ENCODE data around the gene PAPPA2. TPM values are rescaled to one million over a fixed set of nuclear protein-coding genes. Genes with fewer than 3 reads are reported as not detected.
A peak's percentile ranks its signal among the peaks of the same experiment; 100 is the strongest.

The PAPPA2 gene
- total and polyA plus RNA-seq, 11 donors: 0.04 to 1.5 (median 0.38) TPM

GRCh38 chr1:176795929-176796328 is 333.0 kb downstream of the PAPPA2 start:
- Histone ChIP-seq H3K4me3 (no peak overlapping the region), H3K4me1 (peaks cover 0 to 6% (median 0%) of the 10 kb centered on the region in 12 donors), H3K36me3 (no peaks in the 10 kb centered on the region), H3K27ac (no peak overlapping the region), H3K9me3 (no peaks in the 10 kb centered on the region), H3K27me3 (no peaks in the 10 kb centered on the region)
- DNase-seq (no peak), ATAC-seq (peak in 1 of 4 donors; percentile 44)
- intact Hi-C loops (cut with DNase I): no loop called here
- 39 to 65% (median 54%) methylated on average over 2 of the region's 2 CpGs for WGBS, 4 donors
- TF ChIP-seq POLR2A (IDR thresholded peaks at IDR 0.05): no peak
- no peak for TF ChIP-seq CTCF (IDR thresholded peaks at IDR 0.05)

GRCh38 chr1:176796583-176796982 is 333.6 kb downstream of the PAPPA2 start:
- H3K4me3 ChIP-seq: no peak overlapping the region
- ATAC-seq: no peak

GRCh38 chr1:176799327-176799726 is 336.4 kb downstream of the PAPPA2 start:
- H3K27ac ChIP-seq: no peak overlapping the region
- no peaks in the 10 kb centered on the region for H3K36me3 ChIP-seq
- no peak for TF ChIP-seq CTCF (IDR thresholded peaks at IDR 0.05)
- no peak for TF ChIP-seq POLR2A (IDR thresholded peaks at IDR 0.05)
- no peaks in the 10 kb centered on the region for H3K9me3 ChIP-seq
- peaks cover 0 to 25% (median 4%) of the 10 kb centered on the region in 12 donors for H3K4me1 ChIP-seq
- DNase-seq (no peak), ATAC-seq (no peak)
- H3K27me3 ChIP-seq: no peaks in the 10 kb centered on the region
- no peak overlapping the region for H3K4me3 ChIP-seq
- intact Hi-C loops (cut with DNase I): no loop called here
- 87 to 95% (median 92%) methylated on average over 3 of the region's 3 CpGs for WGBS, 4 donors

More at GRCh38 chr1:176796583-176796982, 333.6 kb downstream of the PAPPA2 start:
- no peaks in the 10 kb centered on the region for H3K9me3 ChIP-seq
- 50 to 66% (median 60%) methylated on average over 1 of the region's 1 CpG for WGBS, 4 donors
- TF ChIP-seq POLR2A (IDR thresholded peaks at IDR 0.05) (no peak), CTCF (IDR thresholded peaks at IDR 0.05) (no peak)
- no peak for DNase-seq
- H3K27ac ChIP-seq: no peak overlapping the region
- H3K36me3 ChIP-seq: no peaks in the 10 kb centered on the region
- H3K4me1 ChIP-seq: peaks cover 0 to 8% (median 2%) of the 10 kb centered on the region in 12 donors
- H3K27me3 ChIP-seq: no peaks in the 10 kb centered on the region
- intact Hi-C loops (cut with DNase I): no loop called here

- Histone ChIP-seq H3K36me3 (no peaks in the 10 kb centered on the region), H3K4me1 (peaks cover 0 to 25% (median 4%) of the 10 kb centered on the region in 12 donors), H3K27ac (peak overlapping the region in 5 of 12 donors; percentile 12 to 44 (median 22)), H3K9me3 (no peaks in the 10 kb centered on the region), H3K27me3 (no peaks in the 10 kb centered on the region), H3K4me3 (no peak overlapping the region)
- ATAC-seq (peak; percentile 42 to 74 (median 68)), DNase-seq (peak in 2 of 5 donors; percentile 26 to 34)
- 29 to 42% (median 34%) methylated on average over 5 of the region's 5 CpGs for WGBS, 4 donors
- TF ChIP-seq CTCF (IDR thresholded peaks at IDR 0.05) (no peak), POLR2A (IDR thresholded peaks at IDR 0.05) (no peak)
- intact Hi-C loops (cut with DNase I): no loop called here
Measured at GRCh38 chr1:176800978-176801513, 338.1 kb downstream of the PAPPA2 start.
